IPS DF 19.7 (cell line): ENCODE measurements around the gene KCTD11.

ENCODE experiments used
- DNase-seq: peaks from one replicate; pipeline ENCODE4 v3.0.0-alpha.2; 2013; ENCODE audit warnings: low read depth, low spot score

KCTD11 gene

DNA sequence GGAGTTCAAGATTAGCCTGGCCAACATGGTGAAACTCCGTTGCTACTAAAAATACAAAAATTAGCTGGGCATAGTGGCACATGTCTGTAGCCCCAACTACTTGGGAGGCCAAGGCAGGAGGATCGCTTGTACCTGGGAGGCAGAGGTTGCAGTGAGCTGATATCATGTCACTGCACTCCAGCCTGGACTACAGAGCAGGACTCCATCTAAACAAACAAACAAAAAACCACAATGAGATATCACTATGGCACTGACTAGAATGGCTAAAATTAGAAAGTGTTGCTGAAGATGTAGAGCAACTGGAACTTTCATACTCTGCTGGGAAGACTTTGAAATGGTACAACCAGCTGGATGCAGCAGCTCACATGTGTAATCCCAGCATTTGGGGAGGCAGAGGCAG lies 22.4 kb downstream of the KCTD11 start:
- DNase-seq = no peak

DNA sequence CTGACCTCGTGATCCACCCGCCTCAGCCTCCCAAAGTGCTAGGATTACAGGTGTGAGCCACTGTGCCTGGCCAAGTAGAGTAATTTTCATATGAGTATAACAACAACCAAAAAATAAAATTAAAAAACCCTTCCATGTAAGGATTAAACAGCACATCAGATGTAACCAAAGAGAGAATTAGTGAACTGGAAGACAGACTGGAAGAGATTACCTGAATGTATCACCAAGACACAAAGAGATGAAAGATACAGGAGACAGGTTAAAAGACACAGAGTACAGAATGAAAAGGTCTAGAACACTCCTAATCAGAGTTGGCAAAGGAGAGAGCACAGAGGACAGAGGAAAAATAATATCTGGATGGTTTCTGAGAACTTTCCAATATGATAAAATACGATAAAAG lies 27.2 kb downstream of the KCTD11 start:
- no peak for DNase-seq

DNA sequence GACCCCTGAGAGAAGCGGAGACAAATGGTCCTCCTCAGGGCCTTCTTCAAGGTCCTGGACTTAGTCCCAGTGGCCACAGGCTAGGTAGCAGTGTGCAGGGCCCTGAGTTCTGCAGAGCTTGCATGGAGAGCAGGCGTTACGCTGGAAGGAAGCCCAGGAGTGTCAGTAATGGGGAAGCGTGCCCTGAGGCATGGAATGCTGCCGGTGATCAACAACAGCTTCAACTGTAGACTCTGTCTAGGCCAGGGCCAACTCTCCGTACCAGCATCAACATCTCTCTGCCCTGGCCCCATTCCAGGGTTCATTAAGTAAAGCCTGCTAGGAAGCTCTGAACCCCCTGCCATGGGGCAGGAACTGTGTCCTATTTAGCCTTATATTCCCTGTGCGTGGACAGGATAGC lies 28.4 kb downstream of the KCTD11 start:
- no peak for DNase-seq

DNA sequence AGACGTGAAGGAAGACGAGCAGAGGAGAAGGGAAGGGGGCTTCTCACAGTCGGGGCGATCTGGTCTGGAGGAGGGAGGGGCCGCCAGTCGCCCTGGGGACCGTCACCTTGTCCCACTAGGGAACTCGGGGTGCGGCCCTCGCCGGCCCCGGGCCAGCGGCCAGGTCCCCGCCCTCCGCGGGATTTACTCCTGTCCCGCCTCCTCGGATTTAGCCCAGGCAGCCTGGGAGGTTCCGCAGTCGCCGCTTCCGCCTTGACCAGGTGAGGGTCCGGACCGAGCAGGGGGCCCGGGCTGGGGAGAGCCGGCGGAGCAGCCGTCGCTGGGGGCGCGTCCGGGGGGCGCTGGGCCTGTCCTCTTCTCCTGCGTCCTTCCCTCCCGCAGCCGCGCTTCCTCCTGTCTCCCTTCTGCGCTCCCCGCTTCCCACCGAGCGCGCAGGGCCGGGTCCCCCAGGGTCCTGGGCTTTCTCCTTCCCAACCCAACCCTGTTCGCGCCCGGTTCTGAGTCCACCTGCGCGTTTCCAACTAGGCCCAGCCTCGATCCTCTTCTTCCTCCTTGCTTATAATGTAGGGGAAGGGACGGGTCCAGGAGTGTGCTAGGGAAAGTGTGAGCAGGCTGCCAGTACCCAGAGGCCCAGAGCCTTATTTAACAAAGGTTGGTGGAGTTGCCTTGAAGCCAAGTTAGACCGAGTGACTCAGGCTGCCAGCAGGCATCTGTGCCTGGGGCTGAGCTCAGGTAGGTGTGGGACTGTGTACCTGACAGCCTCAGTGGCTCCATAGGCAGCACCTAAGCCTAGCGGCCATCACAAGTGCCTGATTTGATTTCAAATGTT lies 29.1 kb downstream of the KCTD11 start, which contains the start of gene TNK1:
Gene TNK1 (plus strand): TSS at position 235 of the 829 bp plus-strand sequence. CDS start 1,838 bp downstream, outside the sequence.
- DNase-seq = no peak

DNA sequence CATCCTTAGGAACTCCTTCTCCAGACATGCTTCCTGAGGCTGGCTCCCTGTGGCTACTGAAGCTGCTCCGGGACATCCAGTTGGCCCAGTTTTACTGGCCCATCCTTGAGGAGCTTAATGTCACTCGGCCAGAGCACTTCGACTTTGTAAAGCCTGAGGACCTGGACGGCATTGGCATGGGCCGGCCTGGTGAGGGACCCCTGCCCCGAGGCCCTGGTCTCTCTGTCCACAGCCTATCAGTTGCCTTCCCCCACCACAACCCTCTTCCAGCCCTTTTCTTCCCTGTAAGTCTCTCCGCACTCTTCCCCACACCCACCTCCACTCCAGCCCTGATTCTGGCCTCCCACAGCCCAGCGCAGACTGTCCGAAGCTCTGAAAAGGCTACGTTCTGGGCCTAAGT lies 30.9 kb downstream of the KCTD11 start:
- DNase-seq = no peak

DNA sequence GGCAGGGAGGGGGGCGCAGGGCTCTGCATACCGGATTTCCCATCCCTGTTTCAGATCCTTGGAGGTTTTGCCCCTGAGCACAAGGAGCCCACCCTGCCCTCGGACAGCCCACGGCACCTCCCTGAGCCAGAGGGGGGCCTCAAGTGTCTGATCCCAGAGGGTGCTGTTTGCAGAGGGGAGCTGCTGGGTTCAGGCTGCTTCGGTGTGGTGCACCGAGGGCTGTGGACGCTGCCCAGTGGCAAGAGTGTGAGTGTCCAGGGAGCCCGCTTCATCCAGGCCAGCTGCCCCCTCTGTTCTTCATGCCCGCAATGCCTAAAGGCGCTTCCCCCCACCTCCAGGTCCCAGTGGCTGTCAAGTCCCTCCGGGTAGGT lies 31.4 kb downstream of the KCTD11 start:
- DNase-seq = no peak

DNA sequence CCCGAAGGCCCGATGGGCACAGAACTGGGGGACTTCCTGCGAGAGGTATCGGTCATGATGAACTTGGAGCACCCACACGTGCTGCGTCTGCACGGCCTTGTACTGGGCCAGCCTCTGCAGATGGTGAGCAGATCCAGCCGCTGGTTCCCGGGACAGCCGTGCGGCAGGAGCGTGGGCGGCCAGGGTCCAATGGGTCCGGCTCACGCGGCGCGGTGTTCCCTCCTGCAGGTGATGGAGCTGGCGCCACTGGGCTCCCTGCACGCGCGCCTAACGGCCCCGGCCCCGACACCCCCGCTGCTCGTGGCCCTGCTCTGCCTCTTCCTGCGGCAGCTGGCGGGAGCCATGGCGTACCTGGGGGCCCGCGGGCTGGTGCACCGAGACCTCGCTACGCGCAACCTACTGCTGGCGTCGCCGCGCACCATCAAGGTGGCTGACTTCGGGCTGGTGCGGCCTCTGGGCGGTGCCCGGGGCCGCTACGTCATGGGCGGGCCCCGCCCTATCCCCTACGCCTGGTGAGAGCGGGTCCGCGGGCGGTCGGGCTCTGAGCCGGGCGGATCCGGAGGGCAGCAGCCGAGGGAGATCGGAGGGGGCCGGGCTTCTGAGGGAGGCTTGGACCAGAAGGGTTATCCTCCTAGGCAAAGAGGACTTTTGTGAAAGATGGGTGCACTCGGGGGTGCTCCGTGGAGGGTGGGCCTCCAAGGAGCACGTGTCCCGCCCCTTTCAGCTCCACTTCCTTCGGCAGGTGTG lies 32.0 kb downstream of the KCTD11 start:
- no peak for DNase-seq

DNA sequence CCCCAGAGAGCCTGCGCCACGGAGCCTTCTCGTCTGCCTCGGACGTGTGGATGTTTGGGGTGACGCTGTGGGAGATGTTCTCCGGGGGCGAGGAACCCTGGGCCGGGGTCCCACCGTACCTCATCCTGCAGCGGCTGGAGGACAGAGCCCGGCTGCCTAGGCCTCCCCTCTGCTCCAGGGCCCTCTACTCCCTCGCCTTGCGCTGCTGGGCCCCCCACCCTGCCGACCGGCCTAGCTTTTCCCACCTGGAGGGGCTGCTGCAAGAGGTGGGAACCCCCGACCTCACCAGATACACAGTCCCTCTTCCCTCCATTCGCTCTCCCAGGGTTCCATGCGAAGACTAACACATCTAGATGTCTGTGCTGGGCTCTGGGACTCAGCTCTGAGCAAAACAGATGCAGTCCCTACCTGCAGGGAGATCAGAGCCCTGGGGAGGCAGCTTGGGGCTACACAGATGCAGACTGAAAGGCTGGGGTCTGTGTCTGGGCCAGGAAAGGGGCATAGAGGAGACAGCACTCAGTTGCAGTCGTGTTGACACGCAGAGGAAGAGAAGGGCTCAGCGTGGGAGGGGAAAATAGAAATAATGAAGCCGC lies 32.6 kb downstream of the KCTD11 start:
- no peak for DNase-seq

DNA sequence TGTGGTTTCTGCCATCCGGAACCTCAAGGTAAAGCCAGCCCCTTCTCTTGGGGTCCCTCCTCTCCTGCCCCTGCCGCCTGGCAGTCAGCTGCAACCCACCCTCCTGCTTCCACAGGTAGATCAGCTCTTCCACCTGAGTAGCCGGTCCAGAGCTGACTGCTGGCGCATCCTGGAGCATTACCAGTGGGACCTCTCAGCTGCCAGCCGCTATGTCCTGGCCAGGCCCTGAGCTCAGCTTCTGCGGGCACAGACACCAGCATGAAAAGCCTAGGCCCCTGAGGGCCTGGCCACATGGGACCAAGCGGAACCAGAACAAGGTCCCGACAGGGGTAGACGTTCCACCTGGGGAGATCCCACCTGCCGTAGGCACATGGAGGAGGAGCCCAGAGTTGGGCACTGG lies 36.9 kb downstream of the KCTD11 start:
- DNase-seq = no peak

DNA sequence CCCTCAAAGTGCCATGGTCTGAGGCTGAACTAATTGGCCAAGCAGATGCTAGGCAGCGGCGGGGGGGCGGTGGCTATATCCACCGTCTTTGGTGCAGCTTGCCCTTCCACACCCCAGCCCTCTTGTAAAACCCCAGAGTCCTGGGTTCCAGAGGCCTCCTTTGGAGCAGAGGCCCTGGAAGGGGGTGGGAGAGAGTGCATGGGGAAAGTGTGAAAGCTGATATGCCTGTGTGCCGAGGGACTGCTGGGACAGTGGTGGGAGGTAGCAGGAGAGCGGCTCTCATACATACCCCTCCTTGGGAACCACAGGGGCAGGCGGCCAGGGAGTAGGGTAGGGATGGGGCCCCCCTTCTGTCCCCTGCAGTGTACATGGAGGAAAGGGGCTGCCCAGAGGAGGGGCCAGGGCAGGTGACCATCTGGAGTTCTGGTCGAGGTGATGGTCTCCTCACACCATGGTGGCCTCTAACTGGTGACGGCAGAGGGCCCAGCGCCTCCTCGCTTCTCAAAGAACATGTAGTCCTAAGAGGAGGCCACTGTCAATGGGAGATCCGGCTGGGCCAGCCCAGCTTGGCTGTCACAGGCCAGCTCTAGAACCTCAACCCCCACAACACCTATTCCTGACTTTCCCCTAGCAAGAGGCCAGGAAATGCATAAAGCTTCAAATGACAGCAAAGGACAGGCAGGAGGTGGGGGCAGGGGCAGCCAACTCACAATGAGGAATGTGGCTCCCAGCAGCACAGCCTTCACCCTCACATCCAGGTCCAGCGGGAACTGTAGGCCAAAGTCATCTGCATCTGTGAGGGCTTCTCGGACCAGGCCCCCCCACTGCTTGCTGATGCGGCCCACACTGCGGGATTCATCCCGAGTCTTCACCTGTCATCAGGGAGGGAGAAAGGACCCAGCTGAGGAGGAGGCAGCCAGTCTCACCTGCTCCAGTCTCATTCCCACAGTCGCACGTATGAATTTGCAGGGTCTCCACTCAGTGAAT lies 38.3 kb downstream of the KCTD11 start:
- no peak for DNase-seq

DNA sequence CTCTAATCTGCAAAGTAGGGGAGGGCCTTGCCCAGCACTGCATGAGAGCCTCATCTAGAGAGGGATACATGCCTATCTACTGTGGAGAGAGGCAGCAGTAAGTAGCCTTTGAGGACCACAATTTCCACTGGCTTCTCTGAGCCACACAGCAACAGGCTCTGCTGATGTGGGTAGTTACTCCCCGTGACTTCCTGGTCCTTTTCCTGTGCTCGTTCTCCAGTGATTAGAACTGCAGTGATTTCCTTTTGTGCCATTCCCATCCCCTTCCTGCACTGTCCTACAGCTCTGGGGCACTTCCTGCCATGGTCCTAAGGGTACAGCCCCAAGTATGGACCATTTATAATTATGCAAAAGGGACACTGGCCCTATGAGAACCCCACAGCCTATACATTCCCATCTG lies 39.3 kb downstream of the KCTD11 start:
- DNase-seq = no peak

DNA sequence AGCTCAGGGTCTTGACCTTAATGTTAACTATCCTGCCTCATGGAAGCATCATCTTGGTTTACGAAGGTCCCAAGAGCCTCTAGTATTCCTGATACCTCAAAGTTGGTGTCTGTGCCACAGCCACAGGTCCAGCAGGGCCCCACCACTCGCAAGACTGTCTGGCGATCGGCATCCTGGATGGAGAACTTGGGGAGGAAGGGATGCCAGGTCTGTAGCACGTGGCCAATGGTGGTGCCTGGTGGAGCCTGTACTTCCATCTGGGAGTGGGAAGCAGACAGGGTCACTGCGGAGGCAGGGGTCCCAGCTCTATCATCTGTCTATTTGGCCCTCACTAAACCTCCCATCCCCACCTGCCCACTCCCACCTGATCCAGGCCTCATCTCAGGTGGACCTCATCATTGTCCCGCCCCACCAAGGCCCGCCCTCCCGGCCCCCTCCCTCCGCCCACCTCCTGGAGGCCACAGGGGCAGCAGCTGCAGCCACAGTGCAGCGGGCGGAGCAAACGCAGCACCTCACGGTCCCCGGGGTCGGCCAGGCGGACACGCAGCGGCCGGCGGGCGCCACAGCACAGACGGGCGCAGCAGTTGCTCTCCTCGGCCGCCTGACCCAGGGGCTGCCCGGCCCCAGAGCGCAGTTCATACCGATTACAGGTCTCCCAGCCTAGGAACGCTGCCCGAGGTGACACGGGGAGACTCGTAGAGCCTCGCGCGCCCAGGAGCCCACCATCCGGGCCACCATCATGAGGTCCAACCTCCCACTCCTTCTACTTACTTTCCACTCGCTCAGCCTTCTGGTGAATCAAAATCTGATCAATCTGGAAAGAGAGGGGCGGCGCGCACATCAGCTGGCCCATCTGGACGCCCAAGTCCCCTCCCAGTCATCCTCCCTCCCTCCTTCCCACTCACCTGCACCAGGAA lies 41.0 kb downstream of the KCTD11 start:
- no peak for DNase-seq

DNA sequence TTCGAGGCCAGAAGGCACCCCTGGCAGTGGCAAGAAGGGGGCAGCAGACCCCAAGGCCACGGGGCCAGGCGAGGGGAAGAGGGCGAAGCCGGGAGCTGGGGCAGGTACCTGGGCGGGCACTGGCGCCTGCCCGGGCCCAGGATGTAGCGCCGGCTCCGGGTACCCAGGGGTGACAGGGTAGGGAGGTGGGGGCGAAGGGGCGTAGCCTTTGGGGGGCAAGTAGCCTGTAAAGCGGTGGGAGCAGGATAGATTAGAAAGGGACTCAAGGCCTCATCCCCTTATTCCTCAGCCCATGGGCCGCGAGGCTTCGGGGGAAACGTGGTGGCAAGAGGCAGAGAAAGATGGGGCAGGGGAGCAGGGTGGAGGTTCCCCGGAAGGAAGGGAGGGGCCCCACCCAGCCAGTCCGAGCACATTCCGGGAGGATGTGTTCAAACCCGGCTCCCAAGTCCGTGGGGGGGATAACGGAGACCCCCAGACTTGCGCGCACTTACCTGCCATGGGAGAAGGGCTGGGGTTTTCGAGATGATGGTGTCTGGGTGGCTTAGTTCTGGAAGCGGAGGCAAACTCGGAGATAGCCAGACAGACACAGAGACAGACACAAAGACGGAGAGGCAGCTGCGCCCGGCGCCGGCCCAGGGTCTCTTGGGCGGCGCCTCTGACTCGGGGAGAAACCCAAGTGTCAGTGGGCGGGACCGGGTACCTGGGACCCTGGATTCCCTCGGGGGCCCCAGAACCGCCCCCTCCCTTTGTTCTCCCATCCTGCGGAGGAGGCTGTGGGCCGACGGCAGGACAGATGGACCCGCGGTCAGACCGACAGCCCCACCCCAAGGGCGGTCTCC lies 41.9 kb downstream of the KCTD11 start:
- no peak for DNase-seq

DNA sequence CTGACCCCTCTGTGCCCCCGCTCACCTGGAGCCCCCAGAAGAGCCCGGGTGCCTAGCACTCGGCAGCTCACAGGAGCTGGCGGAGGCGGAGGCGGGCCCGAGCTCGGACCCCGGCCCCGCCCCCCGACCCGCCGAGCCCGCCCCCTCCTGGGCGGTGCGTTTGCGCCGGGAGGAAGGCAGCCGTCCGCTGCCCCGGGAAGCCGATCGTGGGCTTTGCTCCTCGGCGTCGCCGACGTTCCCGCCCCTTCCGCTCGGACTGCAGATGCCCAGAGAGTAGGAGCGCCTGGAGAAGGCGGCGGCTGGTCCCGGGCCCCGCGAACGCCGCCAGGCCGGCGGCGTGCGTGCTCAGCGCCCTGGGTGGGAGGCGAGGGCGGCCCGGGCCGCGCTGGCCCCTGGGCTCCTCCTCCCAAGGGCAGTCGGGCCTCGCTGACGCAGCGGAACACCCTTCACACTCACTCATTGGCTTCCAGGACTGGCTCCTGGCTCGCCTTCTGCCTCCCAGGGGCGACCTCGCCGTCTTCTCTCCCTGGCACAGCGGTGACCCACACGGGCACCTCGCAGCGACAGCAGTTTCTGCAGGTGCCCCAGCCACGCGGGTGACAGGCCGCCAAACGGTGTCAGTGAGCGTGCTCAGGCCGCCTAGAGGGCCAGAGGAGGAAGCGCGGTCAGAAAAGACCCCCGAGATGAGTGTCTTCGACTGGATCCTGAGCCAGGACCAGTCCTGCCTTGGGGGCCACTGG lies 42.7 kb downstream of the KCTD11 start, which contains the start of gene PLSCR3:
Gene PLSCR3 (minus strand): TSS at position 74 of the 740 bp plus-strand sequence. CDS start 415 bp downstream, outside the sequence.
- no peak for DNase-seq

DNA sequence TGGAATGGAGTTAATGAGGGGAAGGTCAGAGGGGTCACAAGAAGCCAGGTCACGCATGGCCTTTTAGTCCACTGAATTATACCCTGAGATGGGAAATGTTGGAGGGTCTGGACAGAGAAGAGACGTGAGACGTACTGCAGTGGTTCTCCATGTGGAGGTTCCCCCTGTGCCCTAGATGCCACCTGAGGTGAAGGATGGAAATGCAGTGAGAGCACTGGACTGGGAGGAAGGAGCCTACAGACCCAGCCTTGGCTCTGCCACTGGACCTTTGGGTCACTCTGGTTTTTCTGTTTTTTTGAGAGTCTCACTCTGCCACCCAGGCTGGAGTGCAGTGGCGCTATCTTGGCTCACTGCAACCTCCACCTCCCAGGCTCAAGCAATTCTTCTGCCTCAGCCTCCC lies 44.2 kb downstream of the KCTD11 start:
- no peak for DNase-seq

DNA sequence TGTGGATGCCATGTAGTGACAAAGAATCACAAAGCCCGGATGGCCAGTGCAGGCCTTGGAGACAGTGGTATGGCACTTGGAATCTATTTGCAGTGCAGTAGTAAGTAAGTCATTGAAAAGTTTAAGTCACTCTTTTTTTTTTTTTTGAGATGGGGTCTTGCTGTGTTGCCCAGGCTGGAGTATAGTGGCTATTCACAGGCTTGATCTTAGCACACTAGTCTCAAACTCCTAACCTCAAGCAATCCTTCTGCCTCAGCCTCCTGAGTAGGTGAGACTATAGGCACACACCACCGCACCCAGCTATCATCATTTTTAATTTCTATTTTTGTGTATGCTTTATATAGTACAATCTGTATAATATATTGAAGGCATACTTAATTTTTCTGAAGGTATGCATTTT lies 46.6 kb downstream of the KCTD11 start:
- DNase-seq = no peak

DNA sequence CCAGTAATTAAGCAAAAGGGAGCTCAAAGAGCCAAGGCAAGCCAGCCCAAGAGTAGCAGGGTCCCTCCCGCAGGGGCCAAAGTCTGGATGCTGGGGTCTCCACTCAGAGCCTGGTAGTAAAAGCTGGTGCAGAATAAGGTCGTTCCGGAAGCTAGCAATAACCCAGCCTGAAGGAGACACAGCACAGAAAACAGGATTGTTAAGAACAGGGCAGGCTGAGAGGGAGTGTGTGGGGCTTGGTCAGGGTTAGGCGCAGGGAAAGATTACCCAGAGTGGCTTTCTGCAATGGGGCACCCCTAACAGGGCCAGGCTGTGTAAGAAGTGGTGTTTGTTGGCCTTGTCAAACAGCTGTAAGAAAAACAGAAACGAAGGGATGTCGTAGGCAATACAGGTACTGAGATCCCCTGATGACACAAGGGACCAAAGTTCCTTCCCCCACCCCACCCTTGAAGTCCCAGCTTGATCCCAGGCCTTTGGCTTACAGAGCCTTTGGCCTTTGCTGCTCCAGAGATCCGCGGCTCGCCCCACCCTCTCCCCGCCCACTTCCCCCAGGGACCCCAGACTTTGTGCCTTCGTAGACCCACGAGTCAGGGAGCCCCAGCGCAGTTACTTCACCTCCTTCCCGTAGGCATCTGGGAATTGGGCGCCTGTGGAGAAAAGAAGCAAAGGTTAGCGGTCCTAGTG lies 51.2 kb downstream of the KCTD11 start:
- DNase-seq = no peak

DNA sequence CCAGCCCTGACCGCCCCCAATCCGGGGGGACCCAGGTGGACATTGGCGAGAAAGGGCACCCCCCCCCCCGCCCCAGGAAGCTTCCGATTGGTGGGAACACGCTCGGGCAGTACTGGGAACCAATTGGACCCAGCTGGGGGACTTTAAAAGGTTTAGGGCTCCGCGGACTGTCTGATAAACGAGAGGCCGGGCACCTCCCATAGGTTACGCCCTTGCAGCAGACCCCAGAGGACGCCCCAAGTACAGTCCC lies 51.7 kb downstream of the KCTD11 start:
- no peak for DNase-seq
